WTC11 (cell line): ENCODE data around the gene MTHFD1L. TPM values are rescaled to one million over a fixed set of nuclear protein-coding genes. Genes with fewer than 3 reads are reported as not detected.
A peak's percentile ranks its signal among the peaks of the same experiment; 100 is the strongest.

Experiments
- ATAC-seq: fragments of 200-7000 bp; cut with Tn5 transposase; 2 replicates; pipeline ENCODE4 v1.10.0; 2021; ENCODE audit warnings: mild to moderate bottlenecking, moderate library complexity
- CTCF ChIA-PET: fragments of 300-600 bp; sonication (Branson Sonifier 250); formaldehyde crosslinking; loops from one replicate; lab custom pipeline; 2021; ENCODE audit warnings: antibody characterized with exemption; lab: Charles Lee
- POLR2A ChIA-PET: fragments of 350-600 bp; sonication (Branson Sonifier 250); formaldehyde crosslinking; loops from one replicate; lab custom pipeline; 2021; ENCODE audit warnings: antibody characterized with exemption; lab: Charles Lee
- DNase-seq: peaks from one replicate; pipeline ENCODE4 v3.0.0; 2021; ENCODE audit warnings: low spot score
- H3K27ac Mint-ChIP-seq: 2 replicates; pipeline ENCODE4 v1.8.0; 2021; ENCODE audit warnings: mixed read lengths
- H3K27me3 Mint-ChIP-seq: 2 replicates; pipeline ENCODE4 v1.8.0; 2021; ENCODE audit warnings: low read depth, mild to moderate bottlenecking, moderate library complexity, mixed read lengths
- H3K36me3 Mint-ChIP-seq: 2 replicates; pipeline ENCODE4 v1.8.0; 2021; ENCODE audit warnings: mixed read lengths
- H3K4me1 Mint-ChIP-seq: 2 replicates; pipeline ENCODE4 v1.8.0; 2022; ENCODE audit warnings: mixed read lengths
- H3K4me3 Mint-ChIP-seq: 2 replicates; pipeline ENCODE4 v1.8.0; 2021; ENCODE audit warnings: mild to moderate bottlenecking, moderate library complexity, mixed read lengths
- H3K9me3 Mint-ChIP-seq: 2 replicates; pipeline ENCODE4 v1.8.0; 2021; ENCODE audit warnings: mixed read lengths
- ATF1 ChIP-seq: sonication (generic); formaldehyde crosslinking; IDR thresholded peaks from 2 replicates; pipeline ENCODE4 v1.8.1; 2023; ENCODE audit warnings: mild to moderate bottlenecking, moderate library complexity, missing genetic modification reagents
- CDX4 ChIP-seq: fragments of 250-450 bp; sonication (Bioruptor Pico); IDR thresholded peaks from 2 replicates; pipeline ENCODE4 v1.9.0; 2021; ENCODE audit warnings: moderate library complexity, mild to moderate bottlenecking, inconsistent platforms, borderline replicate concordance
- CREM ChIP-seq: sonication (generic); formaldehyde crosslinking; IDR thresholded peaks from 2 replicates; pipeline ENCODE4 v1.8.1; 2022; ENCODE audit warnings: mild to moderate bottlenecking, missing genetic modification reagents, moderate library complexity
- CTCF ChIP-seq: fragments of 200-600 bp; IDR thresholded peaks from 2 replicates; pipeline ENCODE4 v1.8.0; 2022; ENCODE audit warnings: antibody characterized with exemption
- E2F1 ChIP-seq: sonication (generic); formaldehyde crosslinking; IDR thresholded peaks from 2 replicates; pipeline ENCODE4 v1.8.0; 2022; ENCODE audit warnings: mild to moderate bottlenecking, missing genetic modification reagents
- ESRRA ChIP-seq: sonication (generic); formaldehyde crosslinking; IDR thresholded peaks from 2 replicates; pipeline ENCODE4 v1.8.1; 2022; ENCODE audit warnings: mild to moderate bottlenecking, missing genetic modification reagents, borderline replicate concordance
- GRHL2 ChIP-seq: fragments of 250-450 bp; sonication (Bioruptor Pico); IDR thresholded peaks from 2 replicates; pipeline ENCODE4 v1.8.0; 2022; ENCODE audit warnings: mild to moderate bottlenecking, moderate library complexity; ENCODE audit not compliant: insufficient replicate concordance, severe bottlenecking
- HMGXB4 ChIP-seq: sonication (generic); formaldehyde crosslinking; IDR thresholded peaks from 2 replicates; pipeline ENCODE4 v1.8.1; 2023; ENCODE audit warnings: mild to moderate bottlenecking, moderate library complexity, missing genetic modification reagents
- JUN ChIP-seq: sonication (generic); formaldehyde crosslinking; IDR thresholded peaks from 2 replicates; pipeline ENCODE4 v1.8.0; 2023; ENCODE audit warnings: mild to moderate bottlenecking, missing genetic modification reagents
- KAT7 ChIP-seq: sonication (generic); formaldehyde crosslinking; IDR thresholded peaks from 2 replicates; pipeline ENCODE4 v1.8.1; 2023; ENCODE audit warnings: missing genetic modification reagents, mild to moderate bottlenecking, borderline replicate concordance
- NR1H2 ChIP-seq: sonication (generic); formaldehyde crosslinking; IDR thresholded peaks from 2 replicates; pipeline ENCODE4 v1.9.0; 2021; ENCODE audit warnings: mild to moderate bottlenecking, moderate library complexity, missing genetic modification reagents
- RORB ChIP-seq: fragments of 250-450 bp; sonication (Bioruptor Pico); IDR thresholded peaks from 2 replicates; pipeline ENCODE4 v1.9.0; 2021; ENCODE audit warnings: mild to moderate bottlenecking
- SMAD3 ChIP-seq: sonication (generic); formaldehyde crosslinking; IDR thresholded peaks from 2 replicates; pipeline ENCODE4 v1.8.0; 2022; ENCODE audit warnings: missing genetic modification reagents, mild to moderate bottlenecking, borderline replicate concordance
- TEAD4 ChIP-seq: sonication (generic); formaldehyde crosslinking; IDR thresholded peaks from 2 replicates; pipeline ENCODE4 v1.8.0; 2022; ENCODE audit warnings: mild to moderate bottlenecking, missing genetic modification reagents
- ZNF671 ChIP-seq: fragments of 250-450 bp; sonication (Bioruptor Pico); IDR thresholded peaks from 2 replicates; pipeline ENCODE4 v1.8.0; 2021; ENCODE audit warnings: mild to moderate bottlenecking
- ZSCAN18 ChIP-seq: fragments of 250-450 bp; sonication (Bioruptor Pico); IDR thresholded peaks from 2 replicates; pipeline ENCODE4 v2.1.2; 2022; ENCODE audit warnings: mild to moderate bottlenecking, moderate library complexity
- total RNA-seq: library from RNA; stranded (reverse); gene quantifications from 3 replicates; pipeline ENCODE4 v1.2.3, GENCODE V29; 2021

The MTHFD1L gene
- total RNA-seq, 1 experiment from 2014 or later, result 104 TPM

GRCh38 chr6:150890346-150890745 is 24.8 kb downstream of the MTHFD1L start (continued):
- TF ChIP-seq ZSCAN18, result no peak
- TF ChIP-seq TEAD4 (CRISPR knock-in tag), result no peak
- TF ChIP-seq HMGXB4 (CRISPR knock-in tag), result no peak
- no peak for TF ChIP-seq NR1H2 (CRISPR knock-in tag)
- TF ChIP-seq CREM (CRISPR knock-in tag), result no peak
- no peak for TF ChIP-seq ATF1
- no peak for TF ChIP-seq JUN (CRISPR knock-in tag)
- TF ChIP-seq, all 79 proteins: peak for 0

GRCh38 chr6:150891888-150892485 is 26.5 kb downstream of the MTHFD1L start:
- H3K27ac Mint-ChIP-seq, result no peak overlapping the region
- TF ChIP-seq CTCF, result peak; percentile 82
- TF ChIP-seq ESRRA (CRISPR knock-in tag), result no peak
- peak; percentile 87 for ATAC-seq
- ChIA-PET POLR2A (no interaction called here), CTCF (interaction anchor here (0.6 to 3.0 kb wide), 43 partner anchors 8 to 482 kb away, joined by 3 to 41 read pairs (median 4); no protein-coding TSS in a partner anchor)
- no peaks in the 10 kb centered on the region for H3K27me3 Mint-ChIP-seq
- no peaks in the 10 kb centered on the region for H3K4me1 Mint-ChIP-seq
- peak; percentile 74 for DNase-seq
- H3K36me3 Mint-ChIP-seq, result peaks cover 50% of the 10 kb centered on the region
- H3K9me3 Mint-ChIP-seq, result no peaks in the 10 kb centered on the region
- H3K4me3 Mint-ChIP-seq, result no peak overlapping the region

- no peak for TF ChIP-seq SMAD3
- TF ChIP-seq ZNF671 (CRISPR knock-in tag), result no peak
- no peak for TF ChIP-seq E2F1 (CRISPR knock-in tag)
- H3K9me3 Mint-ChIP-seq, result no peaks in the 10 kb centered on the region
- H3K27me3 Mint-ChIP-seq, result no peaks in the 10 kb centered on the region
- H3K4me1 Mint-ChIP-seq, result no peaks in the 10 kb centered on the region
- ATAC-seq, result no peak
- no peak overlapping the region for H3K4me3 Mint-ChIP-seq
- peaks cover 40% of the 10 kb centered on the region for H3K36me3 Mint-ChIP-seq
- POLR2A ChIA-PET, result no interaction called here
- peak overlapping the region; percentile 53; the same call in 1 of the 2 replicates for H3K27ac Mint-ChIP-seq
- CTCF ChIA-PET, result interaction anchor here (0.6 to 1.8 kb wide), 6 partner anchors 30 to 1032 kb away, joined by 3 to 6 read pairs (median 4); no protein-coding TSS in a partner anchor
- no peak for DNase-seq
Measured at GRCh38 chr6:150894191-150894744, 28.8 kb downstream of the MTHFD1L start.

- no peak for TF ChIP-seq KAT7 (CRISPR knock-in tag)
- no peak for TF ChIP-seq TEAD4 (CRISPR knock-in tag)
- TF ChIP-seq GRHL2, result no peak
- TF ChIP-seq RORB (CRISPR knock-in tag), result no peak
- no peak for TF ChIP-seq CDX4
- TF ChIP-seq ZNF671 (CRISPR knock-in tag), result no peak
- POLR2A ChIA-PET, result no interaction called here
- DNase-seq, result no peak
- CTCF ChIA-PET, result interaction anchor here (0.6 to 1.8 kb wide), 7 partner anchors 9 to 1032 kb away, joined by 3 to 6 read pairs (median 3); no protein-coding TSS in a partner anchor
- H3K27ac Mint-ChIP-seq, result peak overlapping the region; percentile 76
- no peak overlapping the region for H3K4me3 Mint-ChIP-seq
- ATAC-seq, result peak; percentile 47
- H3K9me3 Mint-ChIP-seq, result no peaks in the 10 kb centered on the region
- no peaks in the 10 kb centered on the region for H3K4me1 Mint-ChIP-seq
- no peaks in the 10 kb centered on the region for H3K27me3 Mint-ChIP-seq
- H3K36me3 Mint-ChIP-seq, result peaks cover 38% of the 10 kb centered on the region
Measured at GRCh38 chr6:150894935-150895552, 29.5 kb downstream of the MTHFD1L start.
